ENCODE data around the gene PKP4. TPM values are rescaled to one million over a fixed set of nuclear protein-coding genes. Genes with fewer than 3 reads are reported as not detected.

The PKP4 gene
- total and polyA plus RNA-seq, 2 experiments from 2014 or later = 7.6 to 32.2 TPM

- Histone ChIP-seq H3K4me3 (no peak overlapping the region), H3K9me3 (ENCODE audit: low read depth) (no peaks in the 10 kb centered on the region), H3K79me2 (ENCODE audit: insufficient read depth) (no peaks in the 10 kb centered on the region), H3K36me3 (ENCODE audit: low read depth) (no peaks in the 10 kb centered on the region; the same call in 1 of the 2 replicates), H3F3A (ENCODE audit: insufficient read depth) (no peaks in the 10 kb centered on the region), H3K4me2 (ENCODE audit: unreplicated experiment) (no peak overlapping the region), H2AFZ (no peak overlapping the region), H3K4me1 (ENCODE audit: insufficient read depth) (no peaks in the 10 kb centered on the region), H3K9me2 (ENCODE audit: insufficient read depth) (no peaks in the 10 kb centered on the region), H3K27ac (no peak overlapping the region), H3K9ac (no peak overlapping the region), H4K20me1 (ENCODE audit: insufficient read depth) (no peaks in the 10 kb centered on the region), H3K27me3 (replicated peaks; ENCODE audit: insufficient read depth) (no peaks in the 10 kb centered on the region)
- TF ChIP-seq EZH2 (IDR thresholded peaks at IDR 0.05; ENCODE audit: insufficient read depth, poor library complexity, severe bottlenecking) = no peak
- no peak for TF ChIP-seq EZH2phosphoT487 (IDR thresholded peaks at IDR 0.05; ENCODE audit: insufficient read depth, low read depth)
- DNase-seq = no peak
- in situ Hi-C loops (cut with MboI) = no loop called here
- WGBS, 2 experiments (ENCODE audit: low coverage in 1 of 2, low lambda C conversion rate in 2 of 2, missing lambda C conversion rate in 2 of 2) = 97 to 98% methylated on average over 2 of the region's 2 CpGs
Observed at GRCh38 chr2:158546412-158547144, 89.8 kb downstream of the PKP4 start.

GRCh38 chr2:158553257-158553656 is 96.5 kb downstream of the PKP4 start:
- Histone ChIP-seq H3K36me3 (ENCODE audit: low read depth) (no peaks in the 10 kb centered on the region), H3F3A (ENCODE audit: insufficient read depth) (no peaks in the 10 kb centered on the region), H3K4me1 (ENCODE audit: insufficient read depth) (no peaks in the 10 kb centered on the region), H3K9me3 (ENCODE audit: low read depth) (no peaks in the 10 kb centered on the region), H3K27me3 (replicated peaks; ENCODE audit: insufficient read depth) (no peaks in the 10 kb centered on the region), H2AFZ (no peak overlapping the region), H3K9me2 (ENCODE audit: insufficient read depth) (no peaks in the 10 kb centered on the region), H3K9ac (no peak overlapping the region), H3K79me2 (ENCODE audit: insufficient read depth) (no peaks in the 10 kb centered on the region), H4K20me1 (ENCODE audit: insufficient read depth) (no peaks in the 10 kb centered on the region), H3K4me2 (ENCODE audit: unreplicated experiment) (no peak overlapping the region), H3K4me3 (no peak overlapping the region), H3K27ac (no peak overlapping the region)
- TF ChIP-seq EZH2phosphoT487 (IDR thresholded peaks at IDR 0.05; ENCODE audit: insufficient read depth, low read depth) = no peak
- TF ChIP-seq EZH2 (IDR thresholded peaks at IDR 0.05; ENCODE audit: insufficient read depth, poor library complexity, severe bottlenecking) = no peak
- no peak for DNase-seq
- WGBS, 2 experiments (ENCODE audit: low coverage in 1 of 2, low lambda C conversion rate in 2 of 2, missing lambda C conversion rate in 2 of 2) = 97 to 99% methylated on average over 3 of the region's 3 CpGs
- in situ Hi-C loops (cut with MboI) = loop anchor here (25.0 kb wide), 1 partner anchor 516 kb away; no protein-coding TSS in a partner anchor

- Histone ChIP-seq H3K27me3 (replicated peaks; ENCODE audit: insufficient read depth) (no peaks in the 10 kb centered on the region), H3F3A (ENCODE audit: insufficient read depth) (no peaks in the 10 kb centered on the region), H2AFZ (no peak overlapping the region), H4K20me1 (ENCODE audit: insufficient read depth) (no peaks in the 10 kb centered on the region), H3K9ac (no peak overlapping the region), H3K4me3 (no peak overlapping the region), H3K27ac (no peak overlapping the region), H3K9me3 (ENCODE audit: low read depth) (no peaks in the 10 kb centered on the region), H3K79me2 (ENCODE audit: insufficient read depth) (no peaks in the 10 kb centered on the region), H3K36me3 (ENCODE audit: low read depth) (no peaks in the 10 kb centered on the region), H3K9me2 (ENCODE audit: insufficient read depth) (no peaks in the 10 kb centered on the region), H3K4me2 (ENCODE audit: unreplicated experiment) (no peak overlapping the region), H3K4me1 (ENCODE audit: insufficient read depth) (no peaks in the 10 kb centered on the region)
- 100% methylated on average over 1 of the region's 1 CpG for WGBS, 2 experiments (ENCODE audit: low coverage in 1 of 2, low lambda C conversion rate in 2 of 2, missing lambda C conversion rate in 2 of 2)
- DNase-seq = no peak
- TF ChIP-seq EZH2 (IDR thresholded peaks at IDR 0.05; ENCODE audit: insufficient read depth, poor library complexity, severe bottlenecking) (no peak), EZH2phosphoT487 (IDR thresholded peaks at IDR 0.05; ENCODE audit: insufficient read depth, low read depth) (no peak)
- in situ Hi-C loops (cut with MboI) = loop anchor here (25.0 kb wide), 1 partner anchor 518 kb away; no protein-coding TSS in a partner anchor
Observed at GRCh38 chr2:158554996-158555395, 98.2 kb downstream of the PKP4 start.

GRCh38 chr2:158556124-158556523 is 99.4 kb downstream of the PKP4 start:
- no peak overlapping the region for H2AFZ ChIP-seq
- H3K9me3 ChIP-seq (ENCODE audit: low read depth) = no peaks in the 10 kb centered on the region
- no peaks in the 10 kb centered on the region for H3K36me3 ChIP-seq (ENCODE audit: low read depth)
- no peak for DNase-seq
- WGBS, 2 experiments (ENCODE audit: low coverage in 1 of 2, low lambda C conversion rate in 2 of 2, missing lambda C conversion rate in 2 of 2) = 93 to 98% methylated on average over 3 of the region's 3 CpGs
- no peak overlapping the region for H3K4me2 ChIP-seq (ENCODE audit: unreplicated experiment)
- H3K4me3 ChIP-seq = no peak overlapping the region
- no peaks in the 10 kb centered on the region for H3K4me1 ChIP-seq (ENCODE audit: insufficient read depth)
- in situ Hi-C loops (cut with MboI) = loop anchor here (25.0 kb wide), 1 partner anchor 519 kb away; no protein-coding TSS in a partner anchor
- no peaks in the 10 kb centered on the region for H3K79me2 ChIP-seq (ENCODE audit: insufficient read depth)
- TF ChIP-seq EZH2phosphoT487 (IDR thresholded peaks at IDR 0.05; ENCODE audit: insufficient read depth, low read depth) (no peak), EZH2 (IDR thresholded peaks at IDR 0.05; ENCODE audit: insufficient read depth, poor library complexity, severe bottlenecking) (no peak)
- no peak overlapping the region for H3K9ac ChIP-seq
- no peak overlapping the region for H3K27ac ChIP-seq
- no peaks in the 10 kb centered on the region for H4K20me1 ChIP-seq (ENCODE audit: insufficient read depth)
- H3F3A ChIP-seq (ENCODE audit: insufficient read depth) = no peaks in the 10 kb centered on the region
- H3K27me3 ChIP-seq (replicated peaks; ENCODE audit: insufficient read depth) = no peaks in the 10 kb centered on the region
- H3K9me2 ChIP-seq (ENCODE audit: insufficient read depth) = no peaks in the 10 kb centered on the region

Measured in GM23248 (cell line).